ENCODE results near the gene PRKCH.
A peak's percentile ranks its signal among the peaks of the same experiment; 100 is the strongest.

DNA sequence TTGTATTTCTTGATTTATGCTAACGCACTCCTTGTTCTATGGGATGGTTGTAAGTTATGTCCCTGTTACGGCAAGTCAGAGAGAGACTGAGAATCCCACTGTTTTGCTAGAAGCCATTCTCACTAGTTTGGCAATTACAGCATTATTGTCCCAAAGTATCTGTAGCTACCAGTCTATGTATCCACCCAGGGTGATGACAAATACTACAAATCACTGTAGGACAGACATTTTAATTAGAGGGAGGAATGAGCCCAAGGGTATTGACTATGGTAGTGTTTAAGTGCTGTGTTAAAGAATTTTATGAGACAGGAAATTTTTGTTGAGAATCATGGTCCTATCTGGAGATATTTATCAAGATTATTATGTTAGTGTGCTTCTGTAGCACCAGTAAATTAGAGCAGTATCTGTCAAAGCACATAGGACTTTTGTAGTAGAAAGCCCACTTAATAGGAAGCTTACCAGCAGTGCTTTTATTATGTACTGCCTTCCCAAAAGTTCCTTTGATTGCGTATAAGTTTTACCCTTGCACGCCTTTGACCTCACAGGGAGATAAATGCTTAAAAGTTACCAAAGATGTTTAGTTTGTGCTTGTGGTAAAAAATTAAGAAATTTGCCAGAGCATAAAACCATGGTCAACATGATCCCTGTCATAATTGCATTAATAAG, 10.7 kb downstream of the PRKCH start:
- TF ChIP-seq, protein P1, sequence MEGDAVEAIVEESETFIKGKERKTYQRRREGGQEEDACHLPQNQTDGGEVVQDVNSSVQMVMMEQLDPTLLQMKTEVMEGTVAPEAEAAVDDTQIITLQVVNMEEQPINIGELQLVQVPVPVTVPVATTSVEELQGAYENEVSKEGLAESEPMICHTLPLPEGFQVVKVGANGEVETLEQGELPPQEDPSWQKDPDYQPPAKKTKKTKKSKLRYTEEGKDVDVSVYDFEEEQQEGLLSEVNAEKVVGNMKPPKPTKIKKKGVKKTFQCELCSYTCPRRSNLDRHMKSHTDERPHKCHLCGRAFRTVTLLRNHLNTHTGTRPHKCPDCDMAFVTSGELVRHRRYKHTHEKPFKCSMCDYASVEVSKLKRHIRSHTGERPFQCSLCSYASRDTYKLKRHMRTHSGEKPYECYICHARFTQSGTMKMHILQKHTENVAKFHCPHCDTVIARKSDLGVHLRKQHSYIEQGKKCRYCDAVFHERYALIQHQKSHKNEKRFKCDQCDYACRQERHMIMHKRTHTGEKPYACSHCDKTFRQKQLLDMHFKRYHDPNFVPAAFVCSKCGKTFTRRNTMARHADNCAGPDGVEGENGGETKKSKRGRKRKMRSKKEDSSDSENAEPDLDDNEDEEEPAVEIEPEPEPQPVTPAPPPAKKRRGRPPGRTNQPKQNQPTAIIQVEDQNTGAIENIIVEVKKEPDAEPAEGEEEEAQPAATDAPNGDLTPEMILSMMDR (tag by site-specific recombination; IDR thresholded peaks at IDR 0.05), result no peak
- TF ChIP-seq, protein P2, sequence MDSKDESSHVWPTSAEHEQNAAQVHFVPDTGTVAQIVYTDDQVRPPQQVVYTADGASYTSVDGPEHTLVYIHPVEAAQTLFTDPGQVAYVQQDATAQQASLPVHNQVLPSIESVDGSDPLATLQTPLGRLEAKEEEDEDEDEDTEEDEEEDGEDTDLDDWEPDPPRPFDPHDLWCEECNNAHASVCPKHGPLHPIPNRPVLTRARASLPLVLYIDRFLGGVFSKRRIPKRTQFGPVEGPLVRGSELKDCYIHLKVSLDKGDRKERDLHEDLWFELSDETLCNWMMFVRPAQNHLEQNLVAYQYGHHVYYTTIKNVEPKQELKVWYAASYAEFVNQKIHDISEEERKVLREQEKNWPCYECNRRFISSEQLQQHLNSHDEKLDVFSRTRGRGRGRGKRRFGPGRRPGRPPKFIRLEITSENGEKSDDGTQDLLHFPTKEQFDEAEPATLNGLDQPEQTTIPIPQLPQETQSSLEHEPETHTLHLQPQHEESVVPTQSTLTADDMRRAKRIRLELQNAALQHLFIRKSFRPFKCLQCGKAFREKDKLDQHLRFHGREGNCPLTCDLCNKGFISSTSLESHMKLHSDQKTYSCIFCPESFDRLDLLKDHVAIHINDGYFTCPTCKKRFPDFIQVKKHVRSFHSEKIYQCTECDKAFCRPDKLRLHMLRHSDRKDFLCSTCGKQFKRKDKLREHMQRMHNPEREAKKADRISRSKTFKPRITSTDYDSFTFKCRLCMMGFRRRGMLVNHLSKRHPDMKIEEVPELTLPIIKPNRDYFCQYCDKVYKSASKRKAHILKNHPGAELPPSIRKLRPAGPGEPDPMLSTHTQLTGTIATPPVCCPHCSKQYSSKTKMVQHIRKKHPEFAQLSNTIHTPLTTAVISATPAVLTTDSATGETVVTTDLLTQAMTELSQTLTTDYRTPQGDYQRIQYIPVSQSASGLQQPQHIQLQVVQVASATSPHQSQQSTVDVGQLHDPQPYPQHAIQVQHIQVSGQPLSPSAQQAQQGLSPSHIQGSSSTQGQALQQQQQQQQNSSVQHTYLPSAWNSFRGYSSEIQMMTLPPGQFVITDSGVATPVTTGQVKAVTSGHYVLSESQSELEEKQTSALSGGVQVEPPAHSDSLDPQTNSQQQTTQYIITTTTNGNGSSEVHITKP (tag by site-specific recombination; IDR thresholded peaks at IDR 0.05), result no peak
- TF ChIP-seq ZNF121 (tag by site-specific recombination; IDR thresholded peaks at IDR 0.05) (no peak), ZBTB8A (tag by site-specific recombination; IDR thresholded peaks at IDR 0.05) (peak; percentile 65), TCF7L2 (IDR thresholded peaks at IDR 0.05; ENCODE audit: borderline replicate concordance, low read depth, low read length) (peak; percentile 73; the same call in 1 of the 2 replicates), KLF7 (tag by site-specific recombination; IDR thresholded peaks at IDR 0.05; ENCODE audit: borderline replicate concordance) (peak; percentile 70; the same call in 1 of the 2 replicates), ZNF184 (tag by site-specific recombination; IDR thresholded peaks at IDR 0.05) (no peak), ZBTB17 (tag by site-specific recombination; IDR thresholded peaks at IDR 0.05) (peak; percentile 62; the same call in 1 of the 2 replicates), ZNF830 (tag by site-specific recombination; IDR thresholded peaks at IDR 0.05; ENCODE audit: low read depth) (no peak), ZNF501 (tag by site-specific recombination; IDR thresholded peaks at IDR 0.05) (no peak), ZNF335 (tag by site-specific recombination; conservative IDR thresholded peaks at IDR 0.05) (no peak)
